ENCODE data around the gene R3HDM1. TPM values are rescaled to one million over a fixed set of nuclear protein-coding genes. Genes with fewer than 3 reads are reported as not detected.

Gene R3HDM1
- total RNA-seq, 4 donors from 2014 or later = 14.1 to 30.9 (median 21.6) TPM

DNA sequence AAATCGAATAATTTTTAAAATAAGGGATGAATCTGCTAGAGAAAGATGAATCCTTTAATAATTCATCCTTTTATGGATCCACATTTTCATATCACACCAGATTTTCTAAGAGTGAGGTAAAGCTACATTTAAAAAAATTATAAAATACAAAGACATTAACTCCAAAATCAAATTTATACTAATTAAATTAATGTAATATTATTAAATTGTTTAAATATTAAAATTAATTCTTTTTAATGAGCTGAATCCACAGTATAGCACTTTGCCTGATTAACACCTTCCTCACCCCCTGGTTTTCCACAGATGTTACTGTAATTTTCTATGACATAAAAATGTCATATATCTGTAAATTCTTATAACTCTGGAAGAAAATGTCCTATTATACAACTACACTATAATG is 26.5 kb upstream of the R3HDM1 start:
- TF ChIP-seq, protein P1, sequence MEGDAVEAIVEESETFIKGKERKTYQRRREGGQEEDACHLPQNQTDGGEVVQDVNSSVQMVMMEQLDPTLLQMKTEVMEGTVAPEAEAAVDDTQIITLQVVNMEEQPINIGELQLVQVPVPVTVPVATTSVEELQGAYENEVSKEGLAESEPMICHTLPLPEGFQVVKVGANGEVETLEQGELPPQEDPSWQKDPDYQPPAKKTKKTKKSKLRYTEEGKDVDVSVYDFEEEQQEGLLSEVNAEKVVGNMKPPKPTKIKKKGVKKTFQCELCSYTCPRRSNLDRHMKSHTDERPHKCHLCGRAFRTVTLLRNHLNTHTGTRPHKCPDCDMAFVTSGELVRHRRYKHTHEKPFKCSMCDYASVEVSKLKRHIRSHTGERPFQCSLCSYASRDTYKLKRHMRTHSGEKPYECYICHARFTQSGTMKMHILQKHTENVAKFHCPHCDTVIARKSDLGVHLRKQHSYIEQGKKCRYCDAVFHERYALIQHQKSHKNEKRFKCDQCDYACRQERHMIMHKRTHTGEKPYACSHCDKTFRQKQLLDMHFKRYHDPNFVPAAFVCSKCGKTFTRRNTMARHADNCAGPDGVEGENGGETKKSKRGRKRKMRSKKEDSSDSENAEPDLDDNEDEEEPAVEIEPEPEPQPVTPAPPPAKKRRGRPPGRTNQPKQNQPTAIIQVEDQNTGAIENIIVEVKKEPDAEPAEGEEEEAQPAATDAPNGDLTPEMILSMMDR (IDR thresholded peaks at IDR 0.05) = no peak
- TF ChIP-seq POLR2AphosphoS5 (IDR thresholded peaks at IDR 0.05) = no peak
- Histone ChIP-seq H3K9me3 (no peaks in the 10 kb centered on the region), H3K4me3 (no peak overlapping the region), H3K27ac (no peak overlapping the region), H3K36me3 (no peaks in the 10 kb centered on the region), H3K4me1 (no peaks in the 10 kb centered on the region), H3K27me3 (no peaks in the 10 kb centered on the region)
- no peak for DNase-seq (ENCODE audit: low spot score in 2 of 2)
- 86% methylated on average over 1 of the region's 1 CpG for WGBS

GRCh38 chr2:135510577-135510976 is 20.7 kb upstream of the R3HDM1 start:
- no peak for TF ChIP-seq POLR2AphosphoS5 (IDR thresholded peaks at IDR 0.05)
- TF ChIP-seq EP300 (IDR thresholded peaks at IDR 0.05) = no peak
- TF ChIP-seq, protein P1 (IDR thresholded peaks at IDR 0.05) = no peak
- TF ChIP-seq POLR2A (IDR thresholded peaks at IDR 0.05) = no peak
- 95% methylated on average over 5 of the region's 5 CpGs for WGBS
- Histone ChIP-seq H3K36me3 (no peaks in the 10 kb centered on the region), H3K4me1 (no peaks in the 10 kb centered on the region), H3K9me3 (peaks cover 33% of the 10 kb centered on the region), H3K4me3 (no peak overlapping the region), H3K27ac (no peak overlapping the region), H3K27me3 (no peaks in the 10 kb centered on the region)
- DNase-seq (ENCODE audit: low spot score in 2 of 2) = no peak

GRCh38 chr2:135512099-135512498 is 19.2 kb upstream of the R3HDM1 start:
- no peak for DNase-seq (ENCODE audit: low spot score in 2 of 2)
- H3K4me1 ChIP-seq = no peaks in the 10 kb centered on the region
- H3K9me3 ChIP-seq = peaks cover 41% of the 10 kb centered on the region
- no peak for TF ChIP-seq POLR2AphosphoS5 (IDR thresholded peaks at IDR 0.05)
- no peak for TF ChIP-seq EP300 (IDR thresholded peaks at IDR 0.05)
- TF ChIP-seq POLR2A (IDR thresholded peaks at IDR 0.05) = no peak
- TF ChIP-seq, protein P1 (IDR thresholded peaks at IDR 0.05) = no peak
- 93% methylated on average over 2 of the region's 2 CpGs for WGBS
- H3K27me3 ChIP-seq = no peaks in the 10 kb centered on the region
- H3K4me3 ChIP-seq = no peak overlapping the region
- no peaks in the 10 kb centered on the region for H3K36me3 ChIP-seq
- H3K27ac ChIP-seq = no peak overlapping the region

DNA sequence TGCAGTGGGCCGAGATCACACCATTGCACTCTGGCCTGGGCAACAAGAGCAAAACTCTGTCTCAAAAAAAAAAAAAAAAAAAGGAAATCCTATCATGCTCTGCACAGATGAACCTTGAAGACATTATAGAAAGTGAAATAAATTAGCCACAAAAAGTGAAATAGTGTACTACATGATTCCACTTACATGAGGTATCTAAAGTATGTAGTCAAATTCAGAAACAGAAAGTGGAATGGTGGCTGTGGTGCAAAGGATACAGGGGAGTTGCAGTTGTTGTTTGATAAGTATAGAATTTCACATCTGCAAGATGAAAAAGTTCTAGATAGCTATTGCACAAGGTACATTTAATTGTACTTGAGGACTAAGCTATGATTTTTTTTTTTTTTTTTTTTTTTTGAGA is 5.5 kb upstream of the R3HDM1 start:
- Histone ChIP-seq H3K27ac (no peak overlapping the region), H3K27me3 (no peaks in the 10 kb centered on the region), H3K9me3 (no peaks in the 10 kb centered on the region), H3K4me1 (peaks cover 6% of the 10 kb centered on the region), H3K4me3 (no peak overlapping the region), H3K36me3 (no peaks in the 10 kb centered on the region)
- no peak for DNase-seq (ENCODE audit: low spot score in 2 of 2)
- TF ChIP-seq, protein P1 (IDR thresholded peaks at IDR 0.05) = no peak
- TF ChIP-seq POLR2AphosphoS5 (IDR thresholded peaks at IDR 0.05) (no peak), POLR2A (IDR thresholded peaks at IDR 0.05) (no peak), EP300 (IDR thresholded peaks at IDR 0.05) (no peak)
- 92% methylated on average over 1 of the region's 1 CpG for WGBS

DNA sequence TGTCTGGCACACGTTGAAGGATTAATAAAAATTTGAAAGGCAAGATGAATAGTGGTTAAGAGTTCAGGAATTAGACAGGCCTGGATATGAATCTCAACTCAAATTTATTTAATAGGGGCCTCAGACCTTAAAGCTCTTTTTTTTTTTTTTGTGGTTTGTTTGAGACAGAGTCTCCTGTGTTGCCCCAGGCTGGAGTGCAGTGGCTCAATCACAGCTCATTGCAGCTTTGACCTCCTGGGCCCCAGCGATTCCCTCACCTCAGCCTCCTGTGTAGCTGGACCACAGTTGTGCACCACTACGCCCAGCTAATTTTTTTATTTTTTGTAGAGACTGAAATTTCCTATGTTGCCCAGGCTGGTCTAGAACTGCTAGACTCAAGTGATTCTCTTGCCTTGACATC is 3.3 kb upstream of the R3HDM1 start:
- Histone ChIP-seq H3K9me3 (no peaks in the 10 kb centered on the region), H3K27me3 (no peaks in the 10 kb centered on the region), H3K36me3 (no peaks in the 10 kb centered on the region), H3K4me3 (no peak overlapping the region), H3K4me1 (peaks cover 17% of the 10 kb centered on the region), H3K27ac (no peak overlapping the region)
- DNase-seq (ENCODE audit: low spot score in 2 of 2) = no peak
- WGBS = 86% methylated on average over 3 of the region's 3 CpGs
- TF ChIP-seq, protein P1 (IDR thresholded peaks at IDR 0.05) = no peak
